ENCODE data around the gene WNT1.

WNT1 gene

GRCh38 chr12:48978741-48979601, 849 bp downstream of the WNT1 start:
- DNase-seq (ENCODE audit: low read depth, low spot score), result no peak
- peak overlapping the region; percentile 28 for H3K4me3 ChIP-seq (ENCODE audit: low read length)

GRCh38 chr12:48979602-48980388, 1.7 kb downstream of the WNT1 start:
- H3K4me3 ChIP-seq (ENCODE audit: low read length), result peak overlapping the region; percentile 28
- DNase-seq (ENCODE audit: low read depth, low spot score), result no peak

GRCh38 chr12:48980389-48980952, 2.3 kb downstream of the WNT1 start:
- H3K4me3 ChIP-seq (ENCODE audit: low read length), result peak overlapping the region; percentile 41
- peak; percentile 22 for DNase-seq (ENCODE audit: low read depth, low spot score)

GRCh38 chr12:48980953-48981756, 3.0 kb downstream of the WNT1 start:
- peak; percentile 60 for DNase-seq (ENCODE audit: low read depth, low spot score)
- H3K4me3 ChIP-seq (ENCODE audit: low read length), result peak overlapping the region; percentile 41

- peak overlapping the region; percentile 41 for H3K4me3 ChIP-seq (ENCODE audit: low read length)
Measured at GRCh38 chr12:48981757-48982157, 3.6 kb downstream of the WNT1 start.

GRCh38 chr12:48982397-48983080, 4.4 kb downstream of the WNT1 start:
- no peak overlapping the region for H3K4me3 ChIP-seq (ENCODE audit: low read length)
- DNase-seq (ENCODE audit: low read depth, low spot score), result no peak

More at GRCh38 chr12:48981757-48982157, 3.6 kb downstream of the WNT1 start:
- no peak for DNase-seq (ENCODE audit: low read depth, low spot score)

- no peak overlapping the region for H3K4me3 ChIP-seq (ENCODE audit: low read length)
- DNase-seq (ENCODE audit: low read depth, low spot score), result no peak
Measured at GRCh38 chr12:48985475-48985897, 7.4 kb downstream of the WNT1 start.

GRCh38 chr12:48985901-48986300, 7.8 kb downstream of the WNT1 start:
- DNase-seq (ENCODE audit: low read depth, low spot score), result no peak
- no peak overlapping the region for H3K4me3 ChIP-seq (ENCODE audit: low read length)

- no peak overlapping the region for H3K4me3 ChIP-seq (ENCODE audit: low read length)
- DNase-seq (ENCODE audit: low read depth, low spot score), result no peak
Measured at GRCh38 chr12:48986720-48987291, 8.7 kb downstream of the WNT1 start.

GRCh38 chr12:48988030-48988649, 10.0 kb downstream of the WNT1 start:
- DNase-seq (ENCODE audit: low read depth, low spot score), result peak; percentile 28
- no peak overlapping the region for H3K4me3 ChIP-seq (ENCODE audit: low read length)

GRCh38 chr12:48990552-48990951, 12.4 kb downstream of the WNT1 start:
- no peak overlapping the region for H3K4me3 ChIP-seq (ENCODE audit: low read length)
- no peak for DNase-seq (ENCODE audit: low read depth, low spot score)

GRCh38 chr12:48991247-48992050, 13.3 kb downstream of the WNT1 start:
- no peak for DNase-seq (ENCODE audit: low read depth, low spot score)

GRCh38 chr12:48993787-48994186, 15.7 kb downstream of the WNT1 start:
- DNase-seq (ENCODE audit: low read depth, low spot score), result no peak
- no peak overlapping the region for H3K4me3 ChIP-seq (ENCODE audit: low read length)

More at GRCh38 chr12:48991247-48992050, 13.3 kb downstream of the WNT1 start:
- H3K4me3 ChIP-seq (ENCODE audit: low read length), result no peak overlapping the region

GRCh38 chr12:48994224-48995085, 16.3 kb downstream of the WNT1 start:
- DNase-seq (ENCODE audit: low read depth, low spot score), result no peak
- no peak overlapping the region for H3K4me3 ChIP-seq (ENCODE audit: low read length)

- H3K4me3 ChIP-seq (ENCODE audit: low read length), result no peak overlapping the region
- DNase-seq (ENCODE audit: low read depth, low spot score), result no peak
Measured at GRCh38 chr12:48995086-48995879, 17.2 kb downstream of the WNT1 start.

Measured in Jurkat, Clone E6-1 (cell line).